ENCODE measurements around the gene ADAMTS17.

The ADAMTS17 gene

DNA sequence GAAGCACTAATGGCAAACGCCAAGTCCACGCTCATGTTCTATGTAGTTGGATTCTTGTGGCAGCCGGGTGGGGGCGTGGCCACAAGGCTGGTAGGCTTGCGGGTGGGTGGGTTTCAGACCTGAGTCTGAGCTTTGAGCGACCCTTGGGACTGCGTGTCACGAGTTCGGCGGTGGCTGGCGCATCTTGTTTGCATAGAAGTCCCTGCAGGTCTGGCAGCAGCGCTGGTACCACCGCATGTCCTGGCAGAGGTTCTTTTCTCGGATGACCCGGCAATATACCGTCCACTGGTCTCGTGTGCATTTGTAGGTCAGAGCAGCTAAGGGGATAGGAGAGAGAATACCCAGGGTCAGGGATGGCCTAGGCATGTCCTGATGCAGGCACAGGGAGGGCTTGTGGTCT is 367.5 kb downstream of the ADAMTS17 start:
- no peak for DNase-seq (ENCODE audit: low spot score)

DNA sequence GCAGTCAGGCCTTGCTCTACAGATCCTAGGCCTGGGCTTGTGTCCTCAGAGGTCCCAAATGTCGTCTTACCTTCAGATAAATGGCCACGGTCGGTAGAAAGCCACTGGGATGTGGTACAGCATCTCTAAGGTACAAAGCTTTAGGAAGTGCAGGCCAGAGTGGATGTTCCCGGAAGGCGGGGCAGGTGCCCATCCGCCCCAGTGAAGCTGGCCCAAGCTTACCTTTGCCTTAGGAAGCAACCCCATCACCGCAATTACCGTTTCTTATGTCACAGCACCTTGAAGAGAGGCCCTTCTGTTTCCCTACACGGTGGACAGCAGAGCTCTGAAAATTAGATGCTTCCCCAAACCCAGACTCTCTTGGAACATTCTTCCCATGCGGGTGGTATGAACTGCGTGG is 368.4 kb downstream of the ADAMTS17 start:
- no peak for DNase-seq (ENCODE audit: low spot score)

DNA sequence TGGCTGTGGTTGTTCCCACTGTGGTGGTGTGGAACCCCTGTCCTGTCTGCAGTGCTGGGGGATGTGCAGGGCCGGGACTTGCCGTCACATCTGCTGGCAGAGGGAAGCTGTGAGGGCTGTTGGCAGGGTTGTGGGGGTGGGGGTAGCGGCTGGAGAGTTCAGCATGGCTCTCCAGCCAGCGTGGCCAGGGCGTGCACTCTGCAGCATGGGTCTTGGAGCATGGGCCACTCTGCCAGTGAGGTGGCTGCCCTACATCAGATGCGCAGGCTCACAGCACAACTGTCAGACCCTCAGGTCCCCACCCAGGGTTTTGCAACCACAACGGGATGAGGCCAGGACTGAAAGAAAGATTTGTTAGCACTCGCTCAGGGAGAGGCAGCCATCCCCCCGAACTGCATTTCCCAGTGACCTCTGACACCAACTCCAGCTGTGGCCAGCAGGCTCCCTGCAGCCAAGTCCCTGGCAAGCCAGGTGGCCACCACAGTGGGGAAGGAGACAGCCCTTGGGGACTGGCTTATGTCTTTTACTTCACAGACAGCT is 370.8 kb downstream of the ADAMTS17 start:
- no peak for DNase-seq (ENCODE audit: low spot score)

DNA sequence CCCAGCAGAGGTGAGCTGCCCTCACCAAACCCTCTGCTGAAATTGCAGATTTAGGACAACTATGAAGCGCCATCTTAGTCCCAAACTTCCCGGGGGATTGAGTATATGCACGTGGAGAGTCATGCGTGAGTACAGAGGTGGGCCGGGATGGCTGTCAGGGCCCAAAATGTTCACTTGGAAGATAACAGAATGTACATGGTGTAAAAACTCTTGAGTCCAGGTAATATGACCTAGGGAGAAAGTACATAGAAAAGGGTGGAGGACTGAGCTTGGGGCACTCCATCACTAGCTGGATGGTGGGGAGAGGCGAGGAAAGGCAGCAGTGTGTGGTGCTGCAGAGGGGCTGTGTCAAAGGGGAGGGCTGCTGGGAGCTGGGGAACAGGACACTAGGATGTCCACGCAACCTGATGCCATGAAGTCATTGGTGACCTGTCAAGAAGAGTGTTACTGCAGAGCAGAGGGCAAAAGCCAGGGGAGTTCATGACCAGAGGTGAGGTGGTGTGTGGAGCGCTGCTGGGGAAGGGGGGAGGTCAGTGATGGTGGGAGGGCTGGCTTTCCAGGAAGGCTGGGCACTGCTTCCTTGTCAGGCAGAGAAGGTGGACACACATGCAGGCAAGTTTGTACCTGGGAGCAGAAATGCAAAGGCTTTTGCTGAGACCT is 372.4 kb downstream of the ADAMTS17 start:
- no peak for DNase-seq (ENCODE audit: low spot score)

DNA sequence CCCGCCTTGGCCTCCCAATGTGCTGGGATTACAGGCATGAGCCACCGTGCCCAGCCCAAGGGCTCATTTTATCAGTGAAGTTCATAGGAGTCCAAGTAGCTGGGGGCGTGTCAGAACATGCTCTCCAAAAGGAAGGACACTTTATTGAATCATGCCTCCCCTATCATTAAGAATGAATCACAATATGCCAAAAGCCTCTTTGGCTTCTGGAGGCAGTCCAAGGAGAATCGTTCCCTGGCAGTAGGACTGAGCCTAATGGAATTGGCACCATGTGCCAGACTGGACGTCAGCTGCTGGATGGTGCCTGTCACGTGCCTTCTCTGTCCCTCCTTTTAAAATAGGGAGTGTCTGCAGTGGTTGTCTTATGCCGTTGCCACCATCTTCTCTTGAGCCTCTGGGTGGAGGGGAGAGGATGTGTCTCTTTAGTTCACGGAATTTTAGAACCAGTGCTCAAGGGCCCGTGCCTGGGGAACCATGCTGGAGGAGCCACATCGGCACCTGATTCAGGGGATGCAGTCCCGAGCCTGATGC is 373.9 kb downstream of the ADAMTS17 start:
- no peak for DNase-seq (ENCODE audit: low spot score)

DNA sequence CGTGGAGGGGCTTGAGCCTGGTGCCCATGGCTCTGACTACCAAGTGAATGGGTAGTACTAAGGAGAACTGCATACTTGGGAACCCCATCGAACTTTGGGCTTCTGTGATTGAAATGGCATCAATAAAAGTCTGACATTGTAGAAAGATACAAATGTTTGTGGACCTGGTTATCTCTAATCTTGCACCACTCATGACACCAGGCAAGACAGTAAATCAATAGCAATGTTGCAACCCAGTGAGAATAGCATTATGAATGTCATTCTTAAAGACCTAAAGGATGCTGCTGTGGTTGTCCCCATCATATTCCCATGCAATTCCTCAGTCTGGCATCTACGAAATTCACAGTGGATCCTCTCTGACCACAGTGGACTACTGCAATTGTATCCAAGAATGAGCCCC is 375.0 kb downstream of the ADAMTS17 start:
- no peak for DNase-seq (ENCODE audit: low spot score)

DNA sequence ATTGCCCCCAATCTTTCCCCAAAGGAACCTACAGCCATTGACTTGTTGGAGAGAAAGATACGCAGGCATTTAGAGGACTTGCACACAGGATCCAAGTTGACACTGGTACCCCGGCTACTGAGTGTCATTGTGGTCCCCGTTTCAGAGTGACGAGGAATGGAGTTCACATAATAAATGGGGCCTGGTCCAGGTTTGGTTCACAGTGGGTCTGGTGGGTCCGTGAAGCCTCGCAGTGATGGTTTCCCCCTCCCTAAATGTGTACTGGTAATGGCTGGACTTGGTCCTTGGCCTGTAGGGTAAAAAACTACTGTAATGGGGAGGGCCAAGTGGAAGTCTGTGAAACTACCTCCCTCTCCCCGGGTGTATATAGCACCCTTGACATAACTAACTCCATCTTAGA is 376.4 kb downstream of the ADAMTS17 start:
- no peak for DNase-seq (ENCODE audit: low spot score)

DNA sequence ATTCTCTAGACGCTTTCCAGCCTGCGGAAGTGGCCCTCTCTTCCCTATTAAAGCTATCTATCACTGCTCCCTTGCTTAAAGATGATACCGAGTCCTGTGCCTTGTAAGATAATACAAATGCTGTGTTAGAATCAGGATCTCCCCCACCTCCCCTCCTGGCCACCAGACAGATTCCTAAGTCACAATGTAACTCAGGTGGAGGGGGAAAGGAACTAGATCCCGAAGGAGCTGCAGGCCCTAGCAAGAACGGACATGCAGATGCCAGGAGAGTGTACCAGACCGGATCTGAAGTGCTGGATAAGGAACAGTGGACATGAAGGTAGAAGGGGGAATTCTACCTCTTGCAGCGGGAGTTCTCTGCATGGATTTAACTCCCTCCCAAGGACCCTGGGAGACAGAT is 377.8 kb downstream of the ADAMTS17 start:
- DNase-seq (ENCODE audit: low spot score) = no peak

DNA sequence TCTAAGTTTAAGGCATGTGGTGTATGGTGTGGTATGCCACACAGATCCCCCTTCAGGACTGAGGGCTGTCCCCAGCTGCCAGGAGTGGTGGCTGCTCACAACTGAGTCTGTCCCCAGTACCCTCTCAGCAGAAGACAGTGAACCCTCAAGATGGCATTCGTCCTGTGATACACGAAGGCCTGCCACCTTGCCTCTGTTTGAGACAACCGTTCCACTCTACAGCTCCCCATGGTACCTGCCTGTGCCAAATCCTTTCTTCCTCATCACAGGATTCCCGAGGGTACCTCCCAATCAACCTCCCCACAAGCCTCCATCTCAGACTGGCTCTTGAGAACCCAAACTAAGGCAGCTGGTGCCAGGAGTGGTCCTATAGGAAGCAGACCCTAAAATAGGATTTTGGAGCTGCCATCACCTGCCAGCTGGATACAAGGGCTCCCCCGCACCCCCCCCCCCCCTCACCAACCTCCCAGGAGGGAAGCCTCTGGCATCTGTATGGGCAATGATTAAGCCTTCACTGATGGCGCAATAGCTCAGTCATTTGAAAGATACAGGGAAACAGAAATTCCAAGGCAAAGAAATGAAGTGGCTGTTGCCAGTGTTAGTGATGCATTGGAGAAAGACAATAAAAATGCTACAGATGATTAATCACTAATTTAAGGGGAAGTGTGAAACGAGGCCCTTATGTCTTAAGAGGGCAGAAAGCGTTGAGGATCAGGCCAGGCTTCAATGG is 378.5 kb downstream of the ADAMTS17 start:
- DNase-seq (ENCODE audit: low spot score) = no peak

DNA sequence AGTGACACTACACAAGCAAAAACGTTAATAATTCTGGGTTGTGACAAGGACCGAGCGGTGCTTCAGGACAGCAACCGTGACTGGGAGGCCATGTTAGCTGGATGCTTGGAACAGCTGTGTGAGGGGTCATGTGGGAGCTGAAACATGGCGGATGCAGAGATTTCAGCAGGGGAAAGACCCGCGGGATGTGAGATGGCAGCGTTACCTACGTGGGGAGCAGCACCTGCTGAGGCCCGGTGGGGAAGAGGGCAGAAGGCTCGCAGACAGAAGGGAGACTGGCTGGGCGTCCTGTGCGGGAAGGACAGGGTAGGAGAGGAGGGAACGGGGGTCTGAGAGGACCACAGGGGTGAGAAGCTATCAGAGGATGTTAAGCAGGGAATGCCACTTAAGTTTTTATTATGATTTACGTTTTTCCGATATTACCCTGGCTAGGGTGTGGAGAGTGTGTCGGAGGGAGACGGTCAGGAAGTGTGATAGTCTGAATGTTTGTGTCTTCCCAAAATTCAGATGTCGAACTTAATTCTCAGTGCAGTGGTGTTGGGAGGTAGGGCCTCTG is 379.7 kb downstream of the ADAMTS17 start:
- no peak for DNase-seq (ENCODE audit: low spot score)

DNA sequence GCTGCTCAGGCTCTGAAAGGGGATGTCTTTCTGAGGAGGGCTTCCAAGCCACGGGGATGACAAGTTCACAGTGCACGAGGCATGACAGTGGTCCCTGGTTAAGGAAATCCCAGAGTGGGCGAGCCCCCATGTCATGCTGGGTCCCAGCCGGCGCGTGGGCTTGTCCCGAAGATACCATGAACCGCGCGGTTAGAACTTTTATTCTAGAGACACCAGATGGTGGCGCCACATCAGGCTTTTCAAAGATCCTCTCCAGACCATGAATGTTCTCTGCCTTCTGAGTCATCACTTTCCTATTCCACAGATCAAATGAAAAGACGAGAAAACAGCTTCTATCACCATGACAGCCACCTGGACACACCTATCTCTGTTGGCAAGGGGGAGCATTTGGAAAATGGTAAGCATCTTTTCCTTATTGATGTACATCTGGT is 380.7 kb downstream of the ADAMTS17 start:
- DNase-seq (ENCODE audit: low spot score) = no peak

DNA sequence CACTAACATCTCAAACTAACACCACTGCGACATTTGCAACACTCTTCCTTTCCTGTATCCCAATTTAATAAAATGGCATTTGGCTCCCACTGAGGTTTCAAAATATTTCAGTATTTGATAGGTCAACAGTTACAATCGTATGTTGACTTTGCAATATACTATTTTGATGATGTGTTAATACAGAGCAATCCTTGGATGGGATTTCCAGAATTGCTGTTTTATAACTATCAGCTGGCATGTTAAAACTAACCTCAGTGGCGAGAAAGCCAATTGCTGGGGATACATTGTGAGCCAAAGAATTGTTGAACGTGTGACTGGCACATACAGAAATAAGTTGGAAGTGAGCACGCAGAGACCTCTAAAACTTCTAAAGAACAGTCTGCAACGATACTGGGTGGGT is 382.4 kb downstream of the ADAMTS17 start:
- no peak for DNase-seq (ENCODE audit: low spot score)

DNA sequence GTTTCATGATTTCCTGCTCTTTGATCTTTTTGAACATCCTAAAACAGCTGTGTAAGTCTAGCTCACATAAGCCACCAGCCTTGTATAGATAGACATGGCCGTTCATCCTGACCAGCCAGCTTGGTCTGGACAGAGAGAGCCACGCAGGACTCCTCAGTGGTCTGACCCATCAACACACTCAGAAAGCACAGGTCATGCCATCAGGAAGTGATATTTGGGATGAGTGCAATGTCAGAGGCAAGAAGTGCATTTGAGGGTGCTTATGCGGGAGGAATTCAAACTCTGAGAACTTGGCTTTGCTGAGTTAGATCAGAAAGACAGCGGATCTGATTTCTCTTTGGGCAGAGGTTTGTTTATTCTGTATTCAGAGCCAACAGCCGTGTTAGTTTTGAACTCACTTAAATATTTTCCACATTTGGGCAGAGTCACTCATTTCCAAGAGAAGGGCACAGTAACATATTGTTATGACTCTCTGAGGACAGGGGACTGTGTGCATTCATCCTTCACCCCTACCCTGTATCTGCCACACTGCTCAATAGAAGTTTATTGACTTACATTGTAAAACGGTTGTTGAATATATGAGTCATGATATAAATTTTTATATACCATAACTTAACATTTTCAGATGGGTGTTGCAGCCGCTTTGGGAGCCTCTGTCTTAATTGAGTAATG is 383.2 kb downstream of the ADAMTS17 start:
- no peak for DNase-seq (ENCODE audit: low spot score)

DNA sequence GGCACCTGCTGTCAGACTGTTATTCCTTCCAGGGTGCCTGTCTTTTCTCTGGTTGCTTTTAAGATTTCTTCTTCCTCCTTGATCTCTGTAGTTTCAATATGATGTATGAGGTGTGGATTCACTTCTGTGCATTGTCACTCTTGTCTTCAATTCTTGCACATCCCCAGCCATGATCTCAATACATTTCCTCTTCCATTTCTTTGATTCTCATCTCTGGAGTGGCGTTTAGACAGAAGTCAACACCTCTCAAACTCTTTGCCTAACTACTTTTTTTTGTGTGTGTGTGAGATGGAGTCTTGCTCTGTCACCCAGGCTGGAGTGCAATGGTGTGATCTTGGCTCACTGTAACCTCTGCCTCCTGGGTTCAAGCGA is 384.1 kb downstream of the ADAMTS17 start:
- DNase-seq (ENCODE audit: low spot score) = no peak

DNA sequence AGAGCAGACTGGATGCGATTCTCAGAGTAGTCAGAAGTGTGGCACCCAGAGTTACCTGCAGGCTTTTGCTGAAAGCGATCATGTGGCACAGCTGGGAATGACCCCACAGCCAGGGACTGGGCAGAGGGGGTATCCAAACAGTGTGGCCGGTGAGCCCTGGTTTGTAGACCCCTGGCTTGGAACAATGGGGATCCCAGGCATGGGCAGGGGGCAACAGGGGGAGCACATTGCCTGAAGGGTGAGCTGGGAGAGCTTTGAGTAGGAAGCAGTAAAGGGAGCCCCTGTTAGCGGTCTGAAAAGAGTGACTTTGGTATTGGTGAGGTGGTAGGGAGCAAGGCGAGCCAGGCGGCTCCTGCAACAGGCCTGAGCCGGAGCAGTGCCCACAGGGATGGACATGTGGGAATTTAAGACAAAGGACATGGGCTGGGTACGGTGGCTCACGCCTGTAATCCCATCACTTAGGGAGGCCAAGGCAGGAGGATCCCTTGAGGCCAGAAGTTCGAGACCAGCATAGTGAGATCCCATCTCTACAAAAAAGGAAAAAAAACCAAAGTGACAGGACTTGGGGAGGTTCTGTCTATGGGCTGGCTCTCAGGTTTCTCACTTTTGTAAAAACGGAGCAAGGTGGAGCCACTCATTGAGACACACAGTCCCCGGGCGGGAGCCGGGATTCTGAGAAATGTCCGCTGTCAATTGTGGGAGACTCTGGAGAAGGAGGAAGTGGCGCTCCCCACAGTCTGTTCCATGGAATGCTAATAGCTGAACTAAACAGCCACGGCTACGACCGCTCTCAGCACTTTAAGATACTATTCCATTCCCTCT is 384.7 kb downstream of the ADAMTS17 start:
- no peak for DNase-seq (ENCODE audit: low spot score)

DNA sequence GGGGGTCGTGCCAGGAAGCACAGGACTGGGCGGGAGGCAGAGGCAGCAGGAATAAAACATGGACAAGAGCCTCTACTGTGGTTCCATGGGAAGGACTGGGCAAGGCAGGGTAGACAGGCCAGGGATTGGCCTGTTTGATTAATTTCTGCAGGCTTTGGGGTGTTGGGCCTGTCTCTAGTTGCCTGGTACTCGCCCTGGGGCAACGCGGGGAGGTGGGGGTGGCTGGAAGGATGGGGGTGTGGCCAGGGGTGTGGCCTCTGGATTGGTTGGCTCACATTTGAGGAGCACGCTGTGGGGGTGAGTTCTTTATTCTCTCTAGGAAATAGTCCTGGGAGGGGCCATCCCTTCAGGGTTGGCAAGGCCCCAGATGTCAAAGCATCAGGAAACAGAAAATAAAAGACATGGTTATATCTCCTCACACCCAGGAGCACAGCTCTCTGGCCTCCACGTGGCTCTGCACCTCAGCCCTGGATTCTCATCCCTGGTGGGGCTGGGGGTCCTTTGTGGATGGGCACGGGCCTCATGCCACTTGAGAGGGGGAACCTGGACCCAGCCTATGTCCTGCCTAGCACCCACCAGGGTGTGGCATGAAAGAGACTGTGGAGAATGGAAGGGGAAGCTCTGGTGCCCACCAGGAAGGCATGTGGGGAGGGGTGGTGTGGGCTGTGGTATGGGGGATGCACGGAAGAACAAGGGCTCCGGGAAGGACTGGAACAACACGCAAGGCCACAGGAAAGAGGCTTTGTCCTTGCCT is 385.6 kb downstream of the ADAMTS17 start:
- no peak for DNase-seq (ENCODE audit: low spot score)

DNA sequence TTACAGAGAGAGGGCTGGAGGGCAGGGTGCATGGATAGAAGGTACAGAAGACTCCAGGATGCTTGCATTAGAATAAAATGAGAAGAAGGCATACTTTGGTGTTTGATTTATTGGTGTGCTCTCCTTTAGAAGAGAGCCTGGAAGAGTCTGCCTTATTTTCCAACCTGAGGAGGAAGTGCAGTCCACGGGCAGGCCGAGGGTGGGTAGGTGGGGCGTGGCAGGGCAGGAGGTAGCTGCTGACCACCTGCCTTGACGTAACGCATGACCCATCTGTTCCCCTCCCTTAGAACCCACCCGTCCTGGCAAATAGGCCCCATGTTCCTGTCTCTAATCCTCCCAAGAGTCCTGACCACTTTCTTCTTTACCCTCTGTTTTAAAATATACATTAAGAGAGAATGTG is 386.2 kb downstream of the ADAMTS17 start:
- no peak for DNase-seq (ENCODE audit: low spot score)

DNA sequence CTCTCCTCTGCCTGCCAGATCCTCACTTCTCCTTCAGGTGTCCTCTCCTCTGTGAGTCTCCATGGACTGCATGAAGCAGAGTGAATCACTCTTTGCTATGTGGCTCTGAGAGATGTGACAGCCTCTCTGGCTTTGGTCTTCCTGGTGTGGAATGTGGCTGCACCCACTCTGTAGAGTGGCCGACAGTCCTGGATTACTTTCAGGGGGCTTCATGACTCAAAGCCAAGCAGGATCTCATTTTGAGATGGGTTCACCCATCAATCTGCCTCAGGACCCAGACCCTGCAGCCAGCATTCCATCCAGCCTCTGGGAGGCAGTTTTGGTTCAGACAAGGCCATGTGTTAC is 386.6 kb downstream of the ADAMTS17 start:
- DNase-seq (ENCODE audit: low spot score) = no peak

DNA sequence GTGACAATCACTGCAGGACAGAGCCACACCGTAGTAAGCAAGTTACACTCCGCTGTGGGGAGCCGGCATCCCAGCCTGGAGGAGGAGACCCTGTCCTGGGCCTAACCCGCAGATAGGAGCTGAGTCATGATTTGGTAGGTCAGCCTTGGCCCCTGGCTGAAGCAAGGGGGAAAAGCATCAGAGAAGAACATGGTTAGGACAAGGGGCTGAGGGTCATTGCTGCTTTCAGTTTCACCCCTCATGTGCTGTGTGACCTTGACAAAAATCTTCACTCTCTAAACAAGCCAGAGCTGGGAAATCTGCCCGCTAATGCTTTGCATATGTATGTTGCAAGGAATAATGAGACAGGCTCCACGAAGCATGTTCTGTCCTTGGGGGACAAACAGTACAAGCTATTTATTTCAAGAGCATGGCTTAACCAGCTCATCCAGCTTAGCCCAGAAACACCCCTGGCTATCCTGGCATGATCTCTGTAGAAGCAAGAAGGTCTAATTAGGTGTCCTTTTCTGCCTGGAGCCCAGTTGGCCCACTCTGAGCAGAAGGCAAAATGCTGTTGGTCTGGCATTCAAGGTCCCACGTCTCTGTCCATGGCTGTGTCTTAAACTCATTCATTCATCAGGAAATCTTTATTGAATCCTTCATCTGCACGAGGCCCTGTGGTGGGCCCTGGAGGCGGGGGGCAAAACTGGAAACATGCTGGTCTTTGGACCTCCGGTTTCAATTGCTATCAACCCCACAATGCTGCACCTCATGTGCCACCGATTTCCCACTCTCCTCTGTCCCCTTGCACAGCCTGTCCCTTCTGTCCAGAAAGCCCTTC is 387.2 kb downstream of the ADAMTS17 start:
- DNase-seq (ENCODE audit: low spot score) = no peak

DNA sequence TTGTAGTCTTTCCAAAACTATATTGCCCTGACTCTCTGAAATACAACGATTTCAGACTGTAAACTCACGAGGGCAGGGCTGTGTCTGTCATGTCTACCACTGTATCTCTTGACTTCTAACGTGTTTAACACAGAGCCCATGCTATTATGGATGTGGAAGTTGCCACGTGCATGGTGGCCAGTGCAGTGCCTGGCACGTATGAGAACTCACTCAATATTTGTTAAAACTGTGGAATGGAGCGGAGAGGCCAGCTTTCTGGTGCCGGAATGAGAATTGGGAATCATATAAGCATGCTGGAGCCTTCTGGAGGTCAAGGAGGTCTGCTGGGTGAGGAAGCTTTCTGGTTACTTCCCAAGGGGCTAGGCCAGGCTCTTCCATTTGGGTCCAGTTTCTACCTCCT is 387.9 kb downstream of the ADAMTS17 start:
- DNase-seq (ENCODE audit: low spot score) = no peak

Measured in Ammon's horn (tissue), 1 donor.